Sigmoid colon (tissue), 7 donors: ENCODE data around the gene SEPTIN1. TPM values are rescaled to one million over a fixed set of nuclear protein-coding genes. Genes with fewer than 3 reads are reported as not detected.

Experiments used
- DNase-seq: peaks from one replicate; pipeline ENCODE4 v3.0.0-alpha.2; 2019
- H3K27ac ChIP-seq, 4 donors: fragments of 200-600 bp; sonication (generic); one replicate each; pipeline ENCODE4 v1.5.1; 2016 to 2019; ENCODE audit warnings: mild to moderate bottlenecking in 1 of 4
- H3K27me3 ChIP-seq, 3 donors: fragments of 200-600 bp; sonication (generic); one replicate each; pipeline ENCODE4 v1.5.1; 2019; ENCODE audit warnings: mild to moderate bottlenecking in 1 of 3
- H3K36me3 ChIP-seq, 4 donors: fragments of 200-600 bp; sonication (generic); one replicate each; pipeline ENCODE4 v1.5.1; 2016 to 2019
- H3K4me1 ChIP-seq, 4 donors: fragments of 200-600 bp; sonication (generic); one replicate each; pipeline ENCODE4 v1.5.1; 2017 to 2019
- H3K4me3 ChIP-seq, 4 donors: fragments of 200-600 bp; sonication (generic); one replicate each; pipeline ENCODE4 v1.5.1; 2017 to 2019; ENCODE audit warnings: mild to moderate bottlenecking in 2 of 4, moderate library complexity in 1 of 4
- H3K9me3 ChIP-seq, 4 donors: fragments of 200-600 bp in 3 of 4; sonication (generic) in 3 of 4; one replicate each; pipeline versions ENCODE4 v1.5.1 to v1.6.1; 2013 to 2019
- EP300 ChIP-seq, 4 donors: sonication (generic); formaldehyde crosslinking; IDR thresholded peaks; one replicate each; pipeline ENCODE4 v1.6.1; 2017; ENCODE audit warnings: antibody characterized with exemption in 4 of 4
- POLR2A ChIP-seq, 2 donors: fragments of 450-650 bp; IDR thresholded peaks; one replicate each; pipeline ENCODE4 v1.6.1; 2016; ENCODE audit warnings: antibody characterized with exemption in 2 of 2, mild to moderate bottlenecking in 2 of 2, moderate library complexity in 2 of 2
- POLR2AphosphoS5 ChIP-seq, 4 donors: sonication (generic); formaldehyde crosslinking; IDR thresholded peaks; one replicate each; pipeline ENCODE4 v1.6.1; 2017; ENCODE audit warnings: antibody characterized with exemption in 4 of 4
- WGBS, 2 donors: extraction: QIAGEN DNeasy Blood & Tissue Kit; methylation state at CpG; one replicate each; pipeline ENCODE4 v1.1.7; 2013; 5-methylcytosine and 5-hydroxymethylcytosine counted together
- intact Hi-C: fragments of 100-400 bp; cut with DNase I; formaldehyde crosslinking; loops from one replicate; pipeline ENCODE4 v1.15.1; 2023
- polyA plus RNA-seq, 3 donors: library from polyadenylated mRNA; stranded (reverse); fragments of 200-250 nt; gene quantifications; one replicate each; pipeline ENCODE4 v1.2.3, GENCODE V29; 2013
- total RNA-seq, 4 donors: library from RNA; depleted of rRNA; stranded (reverse); fragments of >200 nt; gene quantifications; one replicate each; pipeline ENCODE4 v1.1.0, GENCODE V29; 2016
- TF ChIP-seq, protein P1 (sequence below), 4 experiments: fragments of 450-650 bp in 3 of 4; fragments of 200-600 bp in 1 of 4; IDR thresholded peaks; one replicate each; pipeline ENCODE4 v1.5.1; 2016 to 2019; ENCODE audit warnings: antibody characterized with exemption in 4 of 4, mild to moderate bottlenecking in 3 of 4, moderate library complexity in 2 of 4
- donor health status: healthy with polysubstance abuse.
- donor health status: Bipolar disorder and iron deficiency.
- donor health status: healthy.

Gene SEPTIN1, protein sequence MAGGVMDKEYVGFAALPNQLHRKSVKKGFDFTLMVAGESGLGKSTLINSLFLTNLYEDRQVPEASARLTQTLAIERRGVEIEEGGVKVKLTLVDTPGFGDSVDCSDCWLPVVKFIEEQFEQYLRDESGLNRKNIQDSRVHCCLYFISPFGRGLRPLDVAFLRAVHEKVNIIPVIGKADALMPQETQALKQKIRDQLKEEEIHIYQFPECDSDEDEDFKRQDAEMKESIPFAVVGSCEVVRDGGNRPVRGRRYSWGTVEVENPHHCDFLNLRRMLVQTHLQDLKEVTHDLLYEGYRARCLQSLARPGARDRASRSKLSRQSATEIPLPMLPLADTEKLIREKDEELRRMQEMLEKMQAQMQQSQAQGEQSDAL
- total RNA-seq (1 to 10 TPM in 3 of 4 donors, under 1 TPM in 1; 0.82 to 5.8 (median 1.9) TPM), polyA plus RNA-seq (10 to 100 TPM in 1 of 3 donors, 1 to 10 TPM in 2; 1.2 to 46.6 (median 2.4) TPM)

DNA sequence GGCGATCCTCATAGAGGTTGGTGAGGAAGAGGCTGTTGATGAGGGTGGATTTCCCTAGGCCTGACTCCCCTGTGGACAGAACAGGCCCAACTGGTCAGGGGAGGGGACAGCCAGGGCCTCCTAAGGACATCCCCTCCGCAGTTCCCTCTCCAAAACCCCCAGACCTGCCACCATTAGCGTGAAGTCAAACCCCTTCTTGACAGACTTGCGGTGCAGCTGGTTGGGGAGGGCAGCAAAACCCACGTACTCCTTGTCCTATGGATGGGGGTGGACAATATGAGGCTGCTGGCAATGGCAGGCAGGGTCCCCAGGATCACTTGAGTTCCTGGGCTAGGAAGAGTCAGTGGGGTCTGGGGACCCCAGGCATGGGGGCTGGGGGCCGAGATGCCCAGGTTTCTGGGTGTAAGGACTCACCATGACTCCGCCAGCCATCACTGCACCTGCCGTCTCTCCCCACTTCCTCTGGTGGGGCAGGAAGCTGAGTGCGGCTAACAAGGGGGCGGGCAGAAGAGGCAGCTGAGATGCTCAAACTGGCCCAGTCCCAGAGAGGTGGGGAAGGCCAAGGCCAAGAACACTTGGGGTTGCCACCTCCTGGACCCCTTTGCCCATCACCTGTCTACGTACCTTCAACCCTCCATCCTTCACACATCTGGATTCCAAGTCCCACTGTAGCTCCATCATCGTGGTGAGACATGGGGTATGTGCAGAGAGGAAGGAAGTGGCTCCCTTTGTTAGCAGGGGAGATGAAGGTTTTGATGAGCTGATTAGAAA, at the start of gene SEPTIN1:
TSS of gene SEPTIN1 (minus strand) at position 451 of the 771 bp plus-strand sequence. CDS start at position 432, 19 bp downstream.
- no peak for DNase-seq
- H3K9me3 ChIP-seq, result no peaks in the 10 kb centered on the region
- H3K27me3 ChIP-seq, result no peaks in the 10 kb centered on the region
- H3K4me3 ChIP-seq, result no peak within 1 kb of the TSS
- TF ChIP-seq EP300 (IDR thresholded peaks at IDR 0.05) (no peak), POLR2A (IDR thresholded peaks at IDR 0.05) (no peak), POLR2AphosphoS5 (IDR thresholded peaks at IDR 0.05) (no peak)
- TF ChIP-seq, protein P1, sequence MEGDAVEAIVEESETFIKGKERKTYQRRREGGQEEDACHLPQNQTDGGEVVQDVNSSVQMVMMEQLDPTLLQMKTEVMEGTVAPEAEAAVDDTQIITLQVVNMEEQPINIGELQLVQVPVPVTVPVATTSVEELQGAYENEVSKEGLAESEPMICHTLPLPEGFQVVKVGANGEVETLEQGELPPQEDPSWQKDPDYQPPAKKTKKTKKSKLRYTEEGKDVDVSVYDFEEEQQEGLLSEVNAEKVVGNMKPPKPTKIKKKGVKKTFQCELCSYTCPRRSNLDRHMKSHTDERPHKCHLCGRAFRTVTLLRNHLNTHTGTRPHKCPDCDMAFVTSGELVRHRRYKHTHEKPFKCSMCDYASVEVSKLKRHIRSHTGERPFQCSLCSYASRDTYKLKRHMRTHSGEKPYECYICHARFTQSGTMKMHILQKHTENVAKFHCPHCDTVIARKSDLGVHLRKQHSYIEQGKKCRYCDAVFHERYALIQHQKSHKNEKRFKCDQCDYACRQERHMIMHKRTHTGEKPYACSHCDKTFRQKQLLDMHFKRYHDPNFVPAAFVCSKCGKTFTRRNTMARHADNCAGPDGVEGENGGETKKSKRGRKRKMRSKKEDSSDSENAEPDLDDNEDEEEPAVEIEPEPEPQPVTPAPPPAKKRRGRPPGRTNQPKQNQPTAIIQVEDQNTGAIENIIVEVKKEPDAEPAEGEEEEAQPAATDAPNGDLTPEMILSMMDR (IDR thresholded peaks at IDR 0.05), result no peak
- H3K36me3 ChIP-seq, result no peaks in the 10 kb centered on the region
- no peak within 1 kb of the TSS for H3K27ac ChIP-seq
- peaks cover 0 to 14% (median 12%) of the 10 kb centered on the region in 4 donors for H3K4me1 ChIP-seq
- 34 to 57% methylated on average over 12 of the region's 12 CpGs for WGBS, 2 donors
- intact Hi-C loops, result no loop called here

GRCh38 chr16:30430428-30430970, 48.1 kb upstream of the SEPTIN1 start:
- Histone ChIP-seq H3K27me3 (no peaks in the 10 kb centered on the region), H3K4me3 (peak overlapping the region; percentile 46 to 74 (median 56)), H3K27ac (peak overlapping the region; percentile 79 to 84 (median 82)), H3K9me3 (no peaks in the 10 kb centered on the region), H3K36me3 (peaks cover 0 to 7% (median 0%) of the 10 kb centered on the region in 4 donors), H3K4me1 (peaks cover 0 to 21% (median 16%) of the 10 kb centered on the region in 4 donors)
- TF ChIP-seq EP300 (IDR thresholded peaks at IDR 0.05) (no peak), POLR2AphosphoS5 (IDR thresholded peaks at IDR 0.05) (no peak), POLR2A (IDR thresholded peaks at IDR 0.05) (no peak)
- TF ChIP-seq, protein P1 (IDR thresholded peaks at IDR 0.05), result no peak
- intact Hi-C loops, result loop anchor here (2.0 to 5.0 kb wide), 2 partner anchors 104 to 197 kb away; partner anchors contain the start of gene ZNF747
- WGBS, 2 donors, result 59 to 61% methylated on average over 19 of the region's 19 CpGs
- no peak for DNase-seq

GRCh38 chr16:30429678-30430427, 47.5 kb upstream of the SEPTIN1 start, which contains the start of gene DCTPP1:
Gene DCTPP1 (minus strand): TSS chr16:30430030. CDS start chr16:30429980, 50 bp downstream.
- Histone ChIP-seq H3K4me3 (peak within 1 kb of the TSS; percentile 46 to 74 (median 56)), H3K9me3 (no peaks in the 10 kb centered on the region), H3K4me1 (peaks cover 0 to 21% (median 16%) of the 10 kb centered on the region in 4 donors), H3K27ac (peak within 1 kb of the TSS; percentile 79 to 84 (median 82)), H3K36me3 (peaks cover 0 to 7% (median 0%) of the 10 kb centered on the region in 4 donors), H3K27me3 (no peaks in the 10 kb centered on the region)
- intact Hi-C loops, result loop anchor here (2.0 to 5.0 kb wide), 2 partner anchors 105 to 197 kb away; partner anchors contain the start of gene ZNF747
- 0% methylated on average over 49 of the region's 49 CpGs for WGBS, 2 donors
- DNase-seq, result peak; percentile 98
- TF ChIP-seq POLR2AphosphoS5 (IDR thresholded peaks at IDR 0.05) (peak; percentile 45 to 66 (median 56)), EP300 (IDR thresholded peaks at IDR 0.05) (no peak), POLR2A (IDR thresholded peaks at IDR 0.05) (no peak)
- TF ChIP-seq, protein P1 (IDR thresholded peaks at IDR 0.05), result peak; percentile 60 to 82 (median 62)

DNA sequence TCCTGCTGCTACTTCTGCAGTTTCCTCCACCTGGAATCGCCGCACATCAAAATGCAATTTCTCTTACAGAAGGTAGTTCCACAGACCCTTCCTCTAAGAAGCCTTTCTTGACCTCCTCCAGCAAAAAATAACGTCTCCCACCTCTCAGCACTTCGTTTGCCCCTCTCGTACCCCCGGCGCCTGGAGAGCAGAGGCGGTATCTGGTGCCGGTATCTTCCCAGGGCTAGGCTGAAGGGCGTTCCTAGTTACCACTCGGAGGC, 47.0 kb upstream of the SEPTIN1 start:
- Histone ChIP-seq H3K27ac (peak overlapping the region; percentile 79 to 84 (median 82)), H3K4me1 (peaks cover 0 to 21% (median 16%) of the 10 kb centered on the region in 4 donors), H3K27me3 (no peaks in the 10 kb centered on the region), H3K4me3 (peak overlapping the region; percentile 46 to 74 (median 56)), H3K9me3 (no peaks in the 10 kb centered on the region), H3K36me3 (peaks cover 0 to 12% (median under 1%) of the 10 kb centered on the region in 4 donors)
- no peak for DNase-seq
- intact Hi-C loops, result no loop called here
- TF ChIP-seq, protein P1 (IDR thresholded peaks at IDR 0.05), result no peak
- TF ChIP-seq POLR2A (IDR thresholded peaks at IDR 0.05) (no peak), EP300 (IDR thresholded peaks at IDR 0.05) (no peak), POLR2AphosphoS5 (IDR thresholded peaks at IDR 0.05) (no peak)
- 0 to 2% methylated on average over 11 of the region's 11 CpGs for WGBS, 2 donors
